IMR-90 (cell line): ENCODE measurements around the gene MYCBP2. TPM values are rescaled to one million over a fixed set of nuclear protein-coding genes. Genes with fewer than 3 reads are reported as not detected.

Source experiments
- ATAC-seq: fragments of 200-7000 bp; cut with Tn5 transposase; 2 replicates; pipeline ENCODE4 v1.9.1; 2020; ENCODE audit warnings: low read depth, mild to moderate bottlenecking, moderate library complexity
- BruUV-seq: library from RNA; stranded (reverse); fragments of 400-500 nt; replicated peaks from 2 replicates; lab custom pipeline; 2021; lab: Mats Ljungman, UMichigan
- CTCF ChIA-PET: fragments of 300-600 bp; formaldehyde crosslinking; extraction: SDS; loops from one replicate; lab custom pipeline; 2021; ENCODE audit warnings: antibody characterized with exemption; lab: Yijun Ruan, JAX
- POLR2A ChIA-PET: fragments of 300-600 bp; sonication (Branson Sonifier 250); formaldehyde crosslinking; loops from one replicate; lab custom pipeline; 2022; ENCODE audit warnings: antibody characterized with exemption; ENCODE audit not compliant: unreplicated experiment; lab: Charles Lee
- DNase-seq: peaks from one replicate; pipeline ENCODE4 v3.0.0; 2013
- H2AFZ ChIP-seq: replicated peaks from 2 replicates; pipeline ENCODE3; 2013; ENCODE audit warnings: low read length, mild to moderate bottlenecking; ENCODE audit not compliant: poor library complexity
- H2AK5ac ChIP-seq: 2 replicates; pipeline ENCODE4 v1.6.1; 2013; ENCODE audit warnings: low read depth, low read length, inconsistent platforms
- H2AK9ac ChIP-seq: replicated peaks from 2 replicates; pipeline ENCODE3; 2013; ENCODE audit warnings: mild to moderate bottlenecking, low read depth, low read length, moderate library complexity; ENCODE audit not compliant: poor library complexity
- H2BK120ac ChIP-seq: 2 replicates; pipeline ENCODE4 v1.6.1; 2013; ENCODE audit warnings: low read depth, low read length, inconsistent platforms
- H2BK15ac ChIP-seq: 3 replicates; pipeline ENCODE4 v1.6.1; 2013; ENCODE audit warnings: low read depth, low read length, inconsistent platforms
- H2BK20ac ChIP-seq: 2 replicates; pipeline ENCODE4 v1.6.1; 2013; ENCODE audit warnings: low read depth, mild to moderate bottlenecking, inconsistent platforms, low read length, moderate library complexity
- H2BK5ac ChIP-seq: 2 replicates; pipeline ENCODE4 v1.6.1; 2013; ENCODE audit warnings: mild to moderate bottlenecking, low read depth, low read length, inconsistent platforms; ENCODE audit not compliant: poor library complexity, severe bottlenecking
- H3K14ac ChIP-seq: replicated peaks from 2 replicates; pipeline ENCODE4 v1.6.1; 2013; ENCODE audit warnings: low read depth, low read length, inconsistent platforms
- H3K18ac ChIP-seq: 2 replicates; pipeline ENCODE4 v1.6.1; 2013; ENCODE audit warnings: low read depth, low read length, control low read depth
- H3K23ac ChIP-seq: 2 replicates; pipeline ENCODE4 v1.6.1; 2013; ENCODE audit warnings: low read depth, low read length, inconsistent platforms
- H3K27ac ChIP-seq: 2 replicates; pipeline ENCODE4 v1.5.1; 2013; ENCODE audit warnings: mild to moderate bottlenecking, control low read depth, low read length; ENCODE audit not compliant: insufficient read depth
- H3K27me3 ChIP-seq: 2 replicates; pipeline ENCODE4 v1.6.1; 2013; ENCODE audit warnings: low read length; ENCODE audit not compliant: control insufficient read depth, insufficient read depth
- H3K36me3 ChIP-seq: 2 replicates; pipeline ENCODE4 v1.6.1; 2013; ENCODE audit warnings: low read length, mixed read lengths; ENCODE audit not compliant: control insufficient read depth, insufficient read depth
- H3K4ac ChIP-seq: 2 replicates; pipeline ENCODE4 v1.6.1; 2013; ENCODE audit warnings: low read depth, low read length, inconsistent platforms
- H3K4me1 ChIP-seq: 2 replicates; pipeline ENCODE4 v1.6.1; 2013; ENCODE audit warnings: low read length, mixed read lengths; ENCODE audit not compliant: control insufficient read depth, insufficient read depth
- H3K4me2 ChIP-seq: 2 replicates; pipeline ENCODE4 v1.6.1; 2013; ENCODE audit warnings: low read depth, mild to moderate bottlenecking, control low read depth, low read length, moderate library complexity
- H3K4me3 ChIP-seq: 2 replicates; pipeline ENCODE4 v1.5.1; 2013; ENCODE audit warnings: low read depth, mild to moderate bottlenecking, control low read depth, low read length, moderate library complexity; ENCODE audit not compliant: insufficient read depth
- H3K56ac ChIP-seq: 2 replicates; pipeline ENCODE4 v1.6.1; 2013; ENCODE audit warnings: low read length, inconsistent platforms; ENCODE audit not compliant: insufficient read depth; ENCODE audit errors: extremely low read depth
- H3K79me1 ChIP-seq, 2 experiments: 2 replicates each; pipeline ENCODE4 v1.6.1; 2013; ENCODE audit warnings: low read length in 2 of 2, inconsistent platforms in 1 of 2, low read depth in 1 of 2
- H3K9ac ChIP-seq: 2 replicates; pipeline ENCODE4 v1.6.1; 2013; ENCODE audit warnings: low read depth, low read length, control low read depth
- H3K9me1 ChIP-seq: 2 replicates; pipeline ENCODE4 v1.6.1; 2013; ENCODE audit warnings: low read length, inconsistent platforms; ENCODE audit not compliant: insufficient read depth
- H3K9me3 ChIP-seq: 2 replicates; pipeline ENCODE4 v1.6.1; 2013; ENCODE audit warnings: low read length; ENCODE audit not compliant: control insufficient read depth, insufficient read depth
- H4K20me1 ChIP-seq: 2 replicates; pipeline ENCODE4 v1.6.1; 2013; ENCODE audit warnings: low read length, inconsistent platforms; ENCODE audit not compliant: insufficient read depth
- H4K5ac ChIP-seq: 2 replicates; pipeline ENCODE4 v1.6.1; 2013; ENCODE audit warnings: mild to moderate bottlenecking, low read depth, low read length, control low read depth
- H4K8ac ChIP-seq, 2 experiments: 2 replicates each; pipeline ENCODE4 v1.6.1; 2013; ENCODE audit warnings: low read depth in 2 of 2, low read length in 2 of 2, control low read depth in 1 of 2, inconsistent platforms in 1 of 2
- H4K91ac ChIP-seq: 2 replicates; pipeline ENCODE4 v1.6.1; 2013; ENCODE audit warnings: low read depth, low read length, inconsistent platforms; ENCODE audit not compliant: insufficient read depth
- CHD1 ChIP-seq: IDR thresholded peaks from 2 replicates; pipeline ENCODE4 v1.6.1; 2012; ENCODE audit warnings: low read depth, low read length, improper control_type of control experiment
- MAFK ChIP-seq: IDR thresholded peaks from 2 replicates; pipeline ENCODE4 v1.6.1; 2012; ENCODE audit warnings: low read depth, low read length, improper control_type of control experiment
- dilution Hi-C: fragments of 300-500 bp; cut with HindIII; formaldehyde crosslinking; loops from one replicate; pipeline ENCODE4 v1.14.3; 2018; ENCODE audit warnings: low sequenced_read_pairs; ENCODE audit not compliant: unreplicated experiment
- in situ Hi-C: fragments of 300-500 bp; cut with MboI; formaldehyde crosslinking; loops from 3 replicates; pipeline ENCODE4 v1.14.3; 2019; ENCODE audit warnings: low sequenced_read_pairs, inconsistent platforms, mixed read lengths
- intact Hi-C: fragments of 100-400 bp; cut with micrococcal nuclease; formaldehyde crosslinking; loops from 2 replicates; pipeline ENCODE4 v1.10.0; 2022
- polyA plus RNA-seq, 3 experiments: library from polyadenylated mRNA; depleted of rRNA; stranded (reverse); fragments of >200 nt; gene quantifications; 2 replicates each; pipeline ENCODE4 v1.2.3, GENCODE V29; 2012; ENCODE audit warnings: low replicate concordance in 1 of 3
- total RNA-seq: library from RNA; depleted of rRNA; stranded (reverse); fragments of >200 nt; gene quantifications from 2 replicates; pipeline ENCODE4 v1.2.3, GENCODE V29; 2012

Gene MYCBP2
- total and polyA plus RNA-seq, 2 of the 4 experiments (the other 2 are of a cell fraction) = 20.1 to 43.2 TPM

DNA sequence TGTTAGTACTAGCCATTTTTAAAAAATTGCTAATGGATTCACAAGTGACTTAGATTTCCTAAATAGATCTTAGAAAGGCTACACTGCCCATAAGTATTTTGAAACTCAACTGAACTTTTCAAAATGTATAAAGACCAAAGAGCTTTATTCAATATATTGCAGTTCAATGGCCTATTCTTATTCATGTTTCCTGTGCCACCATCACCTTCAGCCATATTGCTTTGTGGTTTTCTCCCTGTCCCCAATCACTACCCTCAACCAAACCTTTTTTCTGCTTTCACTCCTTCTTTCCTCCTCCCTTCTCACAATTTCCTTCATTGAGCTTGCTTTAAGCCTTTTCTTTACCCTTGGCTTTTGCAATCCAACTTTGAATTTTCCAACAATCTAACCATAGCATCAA, 100.9 kb downstream of the MYCBP2 start:
- DNase-seq (no peak), ATAC-seq (no peak)
- Histone ChIP-seq H3K9ac (no peak overlapping the region), H2BK20ac (no peak overlapping the region), H3K4me3 (no peak overlapping the region), H2AK5ac (no peak overlapping the region), H2AK9ac (no peak overlapping the region), H3K9me3 (no peaks in the 10 kb centered on the region), H3K4ac (no peak overlapping the region), H3K14ac (no peak overlapping the region), H2BK120ac (no peak overlapping the region), H4K8ac (no peak overlapping the region), H4K20me1 (no peaks in the 10 kb centered on the region; the same call in 1 of the 2 replicates), H3K23ac (no peak overlapping the region), H3K56ac (no peak overlapping the region), H3K27me3 (no peaks in the 10 kb centered on the region), H2BK5ac (no peak overlapping the region), H4K5ac (no peak overlapping the region), H2BK15ac (no peak overlapping the region), H3K27ac (no peak overlapping the region), H3K9me1 (peaks cover 6% of the 10 kb centered on the region; the same call in 1 of the 2 replicates), H3K4me1 (no peaks in the 10 kb centered on the region), H2AFZ (no peak overlapping the region), H3K79me1 (peaks cover 0 to 3% of the 10 kb centered on the region in 2 experiments; a peak in 2 of 4 replicates), H4K91ac (no peak overlapping the region), H3K36me3 (peaks cover 11% of the 10 kb centered on the region), H3K4me2 (no peak overlapping the region), H3K18ac (no peak overlapping the region)
- intact Hi-C loops = no loop called here
- dilution Hi-C loops = no loop called here
- in situ Hi-C loops = no loop called here
- ChIA-PET POLR2A (no interaction called here), CTCF (no interaction called here)
- BruUV-seq = no TSS peak
- TF ChIP-seq MAFK = no peak
- TF ChIP-seq CHD1 = no peak
